Activated CD4-positive, alpha-beta T cell treated with anti-CD3 and anti-CD28 coated beads, Interleukin-2, amount 10 ng/mL, durations not matched to agents 24 days and 14 days (primary cell): ENCODE measurements around the gene MTX1. TPM values are rescaled to one million over a fixed set of nuclear protein-coding genes. Genes with fewer than 3 reads are reported as not detected.

Experiments used
- total RNA-seq: library from RNA; stranded (reverse); gene quantifications from 2 replicates; pipeline ENCODE4 v1.2.3, GENCODE V29; 2022

Gene MTX1
- total RNA-seq, 1 donor from 2014 or later, result 64.7 TPM

Other genes starting within 250 kb of the MTX1 start
- 34.4 and 34.8 TPM in 2 replicates for gene PYGO2, start 246.9 kb upstream of the MTX1 start, total RNA-seq
- 50.4 and 60.5 TPM in 2 replicates for gene SHC1, start 237.9 kb upstream of the MTX1 start, total RNA-seq
- 179 and 181 TPM in 2 replicates for gene CKS1B, start 234.0 kb upstream of the MTX1 start, total RNA-seq
- 69.9 and 71.8 TPM in 2 replicates for gene FLAD1, start 225.4 kb upstream of the MTX1 start, total RNA-seq
- gene LENEP, start 215.1 kb upstream of the MTX1 start, total RNA-seq, result 0.79 and 1.4 TPM in 2 replicates
- 145 and 150 TPM in 2 replicates for gene ZBTB7B, start 205.9 kb upstream of the MTX1 start, total RNA-seq
- 0.16 TPM in 1 of 2 replicates, not detected in the other for gene DCST2, start 174.9 kb upstream of the MTX1 start, total RNA-seq
- gene DCST1, start 174.9 kb upstream of the MTX1 start, total RNA-seq, result not detected in 2 replicates
- gene ADAM15, start 157.4 kb upstream of the MTX1 start, total RNA-seq, result 79.7 and 84.5 TPM in 2 replicates
- 5.8 and 6.2 TPM in 2 replicates for gene EFNA4, start 145.0 kb upstream of the MTX1 start, total RNA-seq
- 3.6 and 4.4 TPM in 2 replicates for gene EFNA3, start 129.9 kb upstream of the MTX1 start, total RNA-seq
- 0.24 TPM in 1 of 2 replicates, not detected in the other for gene EFNA1, start 80.8 kb upstream of the MTX1 start, total RNA-seq
- 46.2 and 46.3 TPM in 2 replicates for gene SLC50A1, start 72.8 kb upstream of the MTX1 start, total RNA-seq
- gene DPM3, start 68.2 kb upstream of the MTX1 start, total RNA-seq, result 34.5 and 37.2 TPM in 2 replicates
- 244 and 245 TPM in 2 replicates for gene KRTCAP2, start 35.4 kb upstream of the MTX1 start, total RNA-seq
- 9.4 and 10.7 TPM in 2 replicates for gene TRIM46, start 34.8 kb upstream of the MTX1 start, total RNA-seq
- gene THBS3, start 798 bp upstream of the MTX1 start, total RNA-seq, result 10.5 and 10.6 TPM in 2 replicates
- 45.1 and 46.2 TPM in 2 replicates for gene ENTREP3, start 46.8 kb downstream of the MTX1 start, total RNA-seq
- 152 and 158 TPM in 2 replicates for gene SCAMP3, start 53.7 kb downstream of the MTX1 start, total RNA-seq
- gene CLK2, start 64.8 kb downstream of the MTX1 start, total RNA-seq, result 86.2 and 90.6 TPM in 2 replicates
- 3.2 and 3.8 TPM in 2 replicates for gene HCN3, start 68.8 kb downstream of the MTX1 start, total RNA-seq
- gene PKLR, start 92.7 kb downstream of the MTX1 start, total RNA-seq, result 0.09 TPM in 1 of 2 replicates, not detected in the other
- 321 and 324 TPM in 2 replicates for gene FDPS, start 100.2 kb downstream of the MTX1 start, total RNA-seq
- gene RUSC1, start 112.2 kb downstream of the MTX1 start, total RNA-seq, result 29.9 and 30.1 TPM in 2 replicates